H1 (cell line): Measurements from ENCODE around the gene RBM25. TPM values are rescaled to one million over a fixed set of nuclear protein-coding genes. Genes with fewer than 3 reads are reported as not detected.

ENCODE experiments used
- BRCA1 ChIP-seq: IDR thresholded peaks from 2 replicates; pipeline ENCODE4 v1.6.1; 2012; ENCODE audit warnings: low read depth, low read length, improper control_type of control experiment
- EGR1 ChIP-seq: IDR thresholded peaks from 2 replicates; pipeline ENCODE4 v1.6.1; 2011; ENCODE audit warnings: low read depth, low read length, borderline replicate concordance
- EP300 ChIP-seq, 2 experiments: IDR thresholded peaks; 1 replicate in 1 of 2; 2 replicates in 1 of 2; pipeline ENCODE4 v1.6.1; 2011 to 2012; ENCODE audit warnings: low read depth in 2 of 2, low read length in 2 of 2, mild to moderate bottlenecking in 2 of 2, borderline replicate concordance in 1 of 2, inconsistent platforms in 1 of 2, moderate library complexity in 1 of 2
- KDM1A ChIP-seq: fragments of 200-600, 300-600 bp; sonication (generic); IDR thresholded peaks from 2 replicates; pipeline ENCODE4 v1.7.1; 2016; ENCODE audit warnings: mild to moderate bottlenecking, low read length, borderline replicate concordance
- MAFK ChIP-seq: IDR thresholded peaks from 2 replicates; pipeline ENCODE4 v1.6.1; 2012; ENCODE audit warnings: low read depth, mild to moderate bottlenecking, improper control_type of control experiment, low read length
- SIN3A ChIP-seq, 2 experiments: IDR thresholded peaks in 1 of 2; conservative IDR thresholded peaks in 1 of 2; 2 replicates each; pipeline ENCODE4 v1.6.1; 2011 to 2012; ENCODE audit warnings: low read length in 2 of 2, improper control_type of control experiment in 1 of 2, low read depth in 1 of 2, mild to moderate bottlenecking in 1 of 2
- SIX5 ChIP-seq: IDR thresholded peaks from 2 replicates; pipeline ENCODE4 v1.6.1; 2011; ENCODE audit warnings: mild to moderate bottlenecking, low read depth, low read length
- SRF ChIP-seq: IDR thresholded peaks from 2 replicates; pipeline ENCODE4 v1.6.1; 2011; ENCODE audit warnings: mild to moderate bottlenecking, low read depth, low read length, moderate library complexity
- SUZ12 ChIP-seq: fragments of 200-600 bp; sonication (generic); IDR thresholded peaks from 2 replicates; pipeline ENCODE4 v1.6.1; 2012; ENCODE audit warnings: mild to moderate bottlenecking, inconsistent platforms, low read length, moderate library complexity, mixed read lengths
- TAF1 ChIP-seq: IDR thresholded peaks from 2 replicates; pipeline ENCODE4 v1.6.1; 2011; ENCODE audit warnings: mild to moderate bottlenecking, low read depth, low read length
- TEAD4 ChIP-seq: IDR thresholded peaks from 2 replicates; pipeline ENCODE4 v1.6.1; 2012; ENCODE audit warnings: low read depth, low read length, inconsistent platforms, mixed read lengths
- YY1 ChIP-seq: IDR thresholded peaks from 2 replicates; pipeline ENCODE4 v1.6.1; 2011; ENCODE audit warnings: low read depth, mild to moderate bottlenecking, low read length
- polyA plus RNA-seq, 7 experiments: library from polyadenylated mRNA; depleted of rRNA in 3 of 7; stranded (reverse) in 5 of 7; unstranded in 2 of 7; fragments of >200 nt in 5 of 7; fragments of 200-250 nt in 2 of 7; gene quantifications; 1 replicate in 5 of 7; 2 replicates in 1 of 7; 4 replicates in 1 of 7; pipeline versions ENCODE4 v1.2.1 to v1.2.3, GENCODE V29; 2011 to 2013; ENCODE audit warnings: missing spikeins in 2 of 7, mixed read lengths in 2 of 7
- total RNA-seq: library from RNA; stranded (reverse); fragmentation: NEBNext Ultra II Directional; extraction: Animal tissue kit (Norgen Biotek cat#: 25700); gene quantifications from 2 replicates; pipeline ENCODE4 v1.2.1, GENCODE V29; 2021
- TF ChIP-seq, protein P1 (sequence below): fragments of 300-600 bp; sonication (generic); IDR thresholded peaks from 2 replicates; pipeline ENCODE4 v1.7.1; 2012; ENCODE audit warnings: low read length, moderate library complexity, mild to moderate bottlenecking, inconsistent platforms; ENCODE audit not compliant: insufficient replicate concordance

RBM25 gene
- total and polyA plus RNA-seq, 2 of the 8 experiments (the other 6 are each of a cell fraction or from before 2014, with no cell fraction given): 25.6 to 134 TPM

DNA sequence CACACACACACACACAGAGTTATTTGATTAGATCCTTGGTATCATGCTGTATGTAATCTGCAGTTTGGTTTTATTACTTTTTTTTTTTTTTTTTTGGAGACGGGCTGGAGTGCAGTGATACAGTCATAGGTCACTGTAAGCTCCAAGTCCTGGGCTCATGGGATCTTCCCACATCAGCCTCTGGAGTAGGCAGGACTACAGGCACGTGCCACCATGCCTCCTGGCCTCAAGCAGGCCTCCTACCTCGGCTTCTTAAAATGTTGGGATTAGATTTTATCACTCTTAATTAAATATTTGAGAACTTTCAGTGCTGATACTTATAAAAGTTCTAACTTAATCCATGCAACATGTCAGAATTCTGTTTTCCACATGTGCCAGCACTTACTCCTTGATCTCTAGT is 46.7 kb downstream of the RBM25 start (continued):
- TF ChIP-seq, protein P1, sequence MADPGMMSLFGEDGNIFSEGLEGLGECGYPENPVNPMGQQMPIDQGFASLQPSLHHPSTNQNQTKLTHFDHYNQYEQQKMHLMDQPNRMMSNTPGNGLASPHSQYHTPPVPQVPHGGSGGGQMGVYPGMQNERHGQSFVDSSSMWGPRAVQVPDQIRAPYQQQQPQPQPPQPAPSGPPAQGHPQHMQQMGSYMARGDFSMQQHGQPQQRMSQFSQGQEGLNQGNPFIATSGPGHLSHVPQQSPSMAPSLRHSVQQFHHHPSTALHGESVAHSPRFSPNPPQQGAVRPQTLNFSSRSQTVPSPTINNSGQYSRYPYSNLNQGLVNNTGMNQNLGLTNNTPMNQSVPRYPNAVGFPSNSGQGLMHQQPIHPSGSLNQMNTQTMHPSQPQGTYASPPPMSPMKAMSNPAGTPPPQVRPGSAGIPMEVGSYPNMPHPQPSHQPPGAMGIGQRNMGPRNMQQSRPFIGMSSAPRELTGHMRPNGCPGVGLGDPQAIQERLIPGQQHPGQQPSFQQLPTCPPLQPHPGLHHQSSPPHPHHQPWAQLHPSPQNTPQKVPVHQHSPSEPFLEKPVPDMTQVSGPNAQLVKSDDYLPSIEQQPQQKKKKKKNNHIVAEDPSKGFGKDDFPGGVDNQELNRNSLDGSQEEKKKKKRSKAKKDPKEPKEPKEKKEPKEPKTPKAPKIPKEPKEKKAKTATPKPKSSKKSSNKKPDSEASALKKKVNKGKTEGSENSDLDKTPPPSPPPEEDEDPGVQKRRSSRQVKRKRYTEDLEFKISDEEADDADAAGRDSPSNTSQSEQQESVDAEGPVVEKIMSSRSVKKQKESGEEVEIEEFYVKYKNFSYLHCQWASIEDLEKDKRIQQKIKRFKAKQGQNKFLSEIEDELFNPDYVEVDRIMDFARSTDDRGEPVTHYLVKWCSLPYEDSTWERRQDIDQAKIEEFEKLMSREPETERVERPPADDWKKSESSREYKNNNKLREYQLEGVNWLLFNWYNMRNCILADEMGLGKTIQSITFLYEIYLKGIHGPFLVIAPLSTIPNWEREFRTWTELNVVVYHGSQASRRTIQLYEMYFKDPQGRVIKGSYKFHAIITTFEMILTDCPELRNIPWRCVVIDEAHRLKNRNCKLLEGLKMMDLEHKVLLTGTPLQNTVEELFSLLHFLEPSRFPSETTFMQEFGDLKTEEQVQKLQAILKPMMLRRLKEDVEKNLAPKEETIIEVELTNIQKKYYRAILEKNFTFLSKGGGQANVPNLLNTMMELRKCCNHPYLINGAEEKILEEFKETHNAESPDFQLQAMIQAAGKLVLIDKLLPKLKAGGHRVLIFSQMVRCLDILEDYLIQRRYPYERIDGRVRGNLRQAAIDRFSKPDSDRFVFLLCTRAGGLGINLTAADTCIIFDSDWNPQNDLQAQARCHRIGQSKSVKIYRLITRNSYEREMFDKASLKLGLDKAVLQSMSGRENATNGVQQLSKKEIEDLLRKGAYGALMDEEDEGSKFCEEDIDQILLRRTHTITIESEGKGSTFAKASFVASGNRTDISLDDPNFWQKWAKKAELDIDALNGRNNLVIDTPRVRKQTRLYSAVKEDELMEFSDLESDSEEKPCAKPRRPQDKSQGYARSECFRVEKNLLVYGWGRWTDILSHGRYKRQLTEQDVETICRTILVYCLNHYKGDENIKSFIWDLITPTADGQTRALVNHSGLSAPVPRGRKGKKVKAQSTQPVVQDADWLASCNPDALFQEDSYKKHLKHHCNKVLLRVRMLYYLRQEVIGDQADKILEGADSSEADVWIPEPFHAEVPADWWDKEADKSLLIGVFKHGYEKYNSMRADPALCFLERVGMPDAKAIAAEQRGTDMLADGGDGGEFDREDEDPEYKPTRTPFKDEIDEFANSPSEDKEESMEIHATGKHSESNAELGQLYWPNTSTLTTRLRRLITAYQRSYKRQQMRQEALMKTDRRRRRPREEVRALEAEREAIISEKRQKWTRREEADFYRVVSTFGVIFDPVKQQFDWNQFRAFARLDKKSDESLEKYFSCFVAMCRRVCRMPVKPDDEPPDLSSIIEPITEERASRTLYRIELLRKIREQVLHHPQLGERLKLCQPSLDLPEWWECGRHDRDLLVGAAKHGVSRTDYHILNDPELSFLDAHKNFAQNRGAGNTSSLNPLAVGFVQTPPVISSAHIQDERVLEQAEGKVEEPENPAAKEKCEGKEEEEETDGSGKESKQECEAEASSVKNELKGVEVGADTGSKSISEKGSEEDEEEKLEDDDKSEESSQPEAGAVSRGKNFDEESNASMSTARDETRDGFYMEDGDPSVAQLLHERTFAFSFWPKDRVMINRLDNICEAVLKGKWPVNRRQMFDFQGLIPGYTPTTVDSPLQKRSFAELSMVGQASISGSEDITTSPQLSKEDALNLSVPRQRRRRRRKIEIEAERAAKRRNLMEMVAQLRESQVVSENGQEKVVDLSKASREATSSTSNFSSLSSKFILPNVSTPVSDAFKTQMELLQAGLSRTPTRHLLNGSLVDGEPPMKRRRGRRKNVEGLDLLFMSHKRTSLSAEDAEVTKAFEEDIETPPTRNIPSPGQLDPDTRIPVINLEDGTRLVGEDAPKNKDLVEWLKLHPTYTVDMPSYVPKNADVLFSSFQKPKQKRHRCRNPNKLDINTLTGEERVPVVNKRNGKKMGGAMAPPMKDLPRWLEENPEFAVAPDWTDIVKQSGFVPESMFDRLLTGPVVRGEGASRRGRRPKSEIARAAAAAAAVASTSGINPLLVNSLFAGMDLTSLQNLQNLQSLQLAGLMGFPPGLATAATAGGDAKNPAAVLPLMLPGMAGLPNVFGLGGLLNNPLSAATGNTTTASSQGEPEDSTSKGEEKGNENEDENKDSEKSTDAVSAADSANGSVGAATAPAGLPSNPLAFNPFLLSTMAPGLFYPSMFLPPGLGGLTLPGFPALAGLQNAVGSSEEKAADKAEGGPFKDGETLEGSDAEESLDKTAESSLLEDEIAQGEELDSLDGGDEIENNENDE: no peak
- TF ChIP-seq SIX5 (no peak), MAFK (no peak), KDM1A (no peak), BRCA1 (no peak), SIN3A (conservative IDR thresholded peaks at IDR 0.05 in 1 of 2, IDR thresholded peaks at IDR 0.05 in 1 of 2; ENCODE audit: low read depth in 1 of 2, low read length in 2 of 2) (no peak), EGR1 (no peak), EP300 (IDR thresholded peaks at IDR 0.05; ENCODE audit: borderline replicate concordance in 1 of 2, low read depth in 2 of 2, low read length in 2 of 2) (no peak), TAF1 (no peak), SUZ12 (no peak), YY1 (no peak), SRF (no peak), TEAD4 (no peak)
